ENCODE data around the gene NCOA3.

- TF ChIP-seq, protein P1, sequence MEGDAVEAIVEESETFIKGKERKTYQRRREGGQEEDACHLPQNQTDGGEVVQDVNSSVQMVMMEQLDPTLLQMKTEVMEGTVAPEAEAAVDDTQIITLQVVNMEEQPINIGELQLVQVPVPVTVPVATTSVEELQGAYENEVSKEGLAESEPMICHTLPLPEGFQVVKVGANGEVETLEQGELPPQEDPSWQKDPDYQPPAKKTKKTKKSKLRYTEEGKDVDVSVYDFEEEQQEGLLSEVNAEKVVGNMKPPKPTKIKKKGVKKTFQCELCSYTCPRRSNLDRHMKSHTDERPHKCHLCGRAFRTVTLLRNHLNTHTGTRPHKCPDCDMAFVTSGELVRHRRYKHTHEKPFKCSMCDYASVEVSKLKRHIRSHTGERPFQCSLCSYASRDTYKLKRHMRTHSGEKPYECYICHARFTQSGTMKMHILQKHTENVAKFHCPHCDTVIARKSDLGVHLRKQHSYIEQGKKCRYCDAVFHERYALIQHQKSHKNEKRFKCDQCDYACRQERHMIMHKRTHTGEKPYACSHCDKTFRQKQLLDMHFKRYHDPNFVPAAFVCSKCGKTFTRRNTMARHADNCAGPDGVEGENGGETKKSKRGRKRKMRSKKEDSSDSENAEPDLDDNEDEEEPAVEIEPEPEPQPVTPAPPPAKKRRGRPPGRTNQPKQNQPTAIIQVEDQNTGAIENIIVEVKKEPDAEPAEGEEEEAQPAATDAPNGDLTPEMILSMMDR (IDR thresholded peaks at IDR 0.05), result no peak
- TF ChIP-seq POLR2A (IDR thresholded peaks at IDR 0.05), result no peak
- TF ChIP-seq EP300 (IDR thresholded peaks at IDR 0.05), result no peak
- TF ChIP-seq POLR2AphosphoS5 (IDR thresholded peaks at IDR 0.05), result no peak
Observed at GRCh38 chr20:47456041-47456537, 45.6 kb upstream of the NCOA3 start.
